GM12873 (cell line): ENCODE measurements around the gene CARD9.

Experiments
- CTCF ChIP-seq: IDR thresholded peaks from 2 replicates; pipeline ENCODE4 v1.5.1; 2012; ENCODE audit warnings: low read depth, mild to moderate bottlenecking, moderate library complexity, low read length, control low read depth; ENCODE audit not compliant: insufficient read depth; ENCODE audit errors: missing control alignments

CARD9 gene

GRCh38 chr9:136337416-136338395 lies 35.8 kb downstream of the CARD9 start:
- TF ChIP-seq CTCF = no peak

- no peak for TF ChIP-seq CTCF
Measured at GRCh38 chr9:136336881-136337280, 36.6 kb downstream of the CARD9 start.

GRCh38 chr9:136336156-136336870 lies 37.2 kb downstream of the CARD9 start:
- TF ChIP-seq CTCF = no peak

- no peak for TF ChIP-seq CTCF
Measured at GRCh38 chr9:136335296-136336155, 37.9 kb downstream of the CARD9 start.

GRCh38 chr9:136334541-136334940 lies 38.9 kb downstream of the CARD9 start:
- no peak for TF ChIP-seq CTCF

- TF ChIP-seq CTCF = no peak
Measured at GRCh38 chr9:136333486-136333885, 40.0 kb downstream of the CARD9 start.
